Measurements from ENCODE around the gene CETP. TPM values are rescaled to one million over a fixed set of nuclear protein-coding genes. Genes with fewer than 3 reads are reported as not detected.

The CETP gene
- total RNA-seq, 8 experiments from 2014 or later = 0.05 to 0.84 (median 0.29) TPM

DNA sequence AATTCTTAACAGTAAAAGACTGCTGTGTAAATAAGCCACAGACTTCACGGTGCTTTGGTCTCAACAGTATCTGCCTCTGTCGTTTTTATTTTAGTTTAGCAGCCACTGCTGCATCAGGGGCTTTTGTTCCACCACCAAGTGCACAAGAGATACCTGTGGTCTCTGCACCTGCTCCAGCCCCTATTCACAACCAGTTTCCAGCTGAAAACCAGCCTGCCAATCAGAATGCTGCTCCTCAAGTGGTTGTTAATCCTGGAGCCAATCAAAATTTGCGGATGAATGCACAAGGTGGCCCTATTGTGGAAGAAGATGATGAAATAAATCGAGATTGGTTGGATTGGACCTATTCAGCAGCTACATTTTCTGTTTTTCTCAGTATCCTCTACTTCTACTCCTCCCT is 21.9 kb upstream of the CETP start:
- Histone ChIP-seq H3K27ac (no peak overlapping the region), H3K4me3 (peak overlapping the region in 3 of 5 donors; percentile 8 to 90 (median 74)), H3K4me1 (replicated peaks in 1 of 2) (peaks cover 31 to 49% of the 10 kb centered on the region in 2 donors)
- in situ Hi-C loops (cut with MboI; ENCODE audit: low pct_unique_long_range_greater_than_20kb in 2 of 9, low sequenced_read_pairs in 9 of 9, unreplicated experiment in 9 of 9) = no loop called here
- WGBS, 10 experiments = 83 to 98% (median 94%) methylated on average over 1 to 4 of the region's 4 CpGs; no CpG with 5 or more reads in 4 of the 10 experiments
- ATAC-seq (replicated peaks in 6 of 8) = peak in 1 of 8 experiments; percentile 8

DNA sequence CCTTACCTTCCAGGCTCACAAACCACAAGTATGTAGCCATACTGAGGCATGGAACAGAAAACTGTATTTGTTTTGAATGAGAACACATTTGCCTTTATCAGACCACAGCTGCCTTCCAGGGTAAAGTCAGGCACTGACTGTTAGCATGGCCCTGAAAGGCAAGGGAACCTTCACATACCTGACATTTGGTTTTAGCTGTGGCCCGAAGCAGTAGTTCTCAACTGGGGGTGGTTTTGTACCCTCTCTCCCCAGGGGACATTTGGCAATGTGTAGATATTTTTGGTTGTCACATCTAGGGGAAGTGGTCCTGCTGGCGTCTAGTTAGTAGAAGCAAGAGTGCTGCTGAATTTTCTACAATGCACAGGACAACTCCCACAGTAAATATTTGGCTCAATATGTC is 20.7 kb upstream of the CETP start:
- no peak overlapping the region for H3K4me3 ChIP-seq
- WGBS, 10 experiments = 71 to 100% (median 100%) methylated on average over 1 to 2 of the region's 2 CpGs; no CpG with 5 or more reads in 6 of the 10 experiments
- no peak for ATAC-seq (replicated peaks in 6 of 8)
- in situ Hi-C loops (cut with MboI; ENCODE audit: low pct_unique_long_range_greater_than_20kb in 2 of 9, low sequenced_read_pairs in 9 of 9, unreplicated experiment in 9 of 9) = no loop called here
- no peak overlapping the region for H3K27ac ChIP-seq
- peaks cover 31 to 49% of the 10 kb centered on the region in 2 donors for H3K4me1 ChIP-seq (replicated peaks in 1 of 2)

GRCh38 chr16:56941856-56942331 is 19.9 kb upstream of the CETP start:
- in situ Hi-C loops (cut with MboI; ENCODE audit: low pct_unique_long_range_greater_than_20kb in 2 of 9, low sequenced_read_pairs in 9 of 9, unreplicated experiment in 9 of 9) = no loop called here
- 14 to 100% (median 79%) methylated on average over 1 to 7 of the region's 9 CpGs; no CpG with 5 or more reads in 1 of the 10 experiments for WGBS, 10 experiments

DNA sequence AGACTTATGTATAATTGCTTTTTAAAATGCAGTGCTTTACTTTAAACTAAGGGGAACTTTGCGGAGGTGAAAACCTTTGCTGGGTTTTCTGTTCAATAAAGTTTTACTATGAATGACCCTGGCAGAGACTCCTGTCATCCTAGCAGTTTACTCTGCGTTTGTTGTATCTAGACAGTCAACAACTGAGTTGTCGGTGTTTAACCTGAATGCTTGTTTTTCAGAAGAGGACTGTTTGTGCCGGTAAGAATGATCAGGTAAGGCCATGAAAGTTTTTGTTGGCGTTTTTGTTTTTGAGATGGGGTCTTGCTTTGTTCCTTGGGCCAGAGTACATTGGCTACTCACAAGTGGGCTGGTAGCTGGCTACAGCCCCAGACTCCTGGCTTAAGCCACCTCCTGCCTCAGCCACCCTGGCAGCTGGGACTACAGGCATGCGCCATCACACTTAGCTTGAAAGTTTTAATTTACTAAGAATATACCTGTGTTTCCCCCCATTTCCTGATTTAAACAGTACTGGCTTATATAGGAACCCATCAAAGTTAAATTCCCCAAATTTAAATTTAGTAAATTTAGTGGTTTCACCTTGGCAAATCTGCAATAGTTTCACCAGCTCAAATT is 17.9 kb upstream of the CETP start:
- no peak for ATAC-seq (replicated peaks in 6 of 8)
- Histone ChIP-seq H3K4me3 (no peak overlapping the region), H3K27ac (no peak overlapping the region), H3K4me1 (replicated peaks in 1 of 2) (peaks cover 16 to 31% of the 10 kb centered on the region in 2 donors)
- 76 to 100% (median 96%) methylated on average over 2 to 6 of the region's 6 CpGs for WGBS, 10 experiments
- in situ Hi-C loops (cut with MboI; ENCODE audit: low pct_unique_long_range_greater_than_20kb in 2 of 9, low sequenced_read_pairs in 9 of 9, unreplicated experiment in 9 of 9) = no loop called here

More at GRCh38 chr16:56941856-56942331, 19.9 kb upstream of the CETP start:
- Histone ChIP-seq H3K27ac (no peak overlapping the region), H3K4me3 (no peak overlapping the region), H3K4me1 (replicated peaks in 1 of 2) (peaks cover 31 to 49% of the 10 kb centered on the region in 2 donors)
- no peak for ATAC-seq (replicated peaks in 6 of 8)

DNA sequence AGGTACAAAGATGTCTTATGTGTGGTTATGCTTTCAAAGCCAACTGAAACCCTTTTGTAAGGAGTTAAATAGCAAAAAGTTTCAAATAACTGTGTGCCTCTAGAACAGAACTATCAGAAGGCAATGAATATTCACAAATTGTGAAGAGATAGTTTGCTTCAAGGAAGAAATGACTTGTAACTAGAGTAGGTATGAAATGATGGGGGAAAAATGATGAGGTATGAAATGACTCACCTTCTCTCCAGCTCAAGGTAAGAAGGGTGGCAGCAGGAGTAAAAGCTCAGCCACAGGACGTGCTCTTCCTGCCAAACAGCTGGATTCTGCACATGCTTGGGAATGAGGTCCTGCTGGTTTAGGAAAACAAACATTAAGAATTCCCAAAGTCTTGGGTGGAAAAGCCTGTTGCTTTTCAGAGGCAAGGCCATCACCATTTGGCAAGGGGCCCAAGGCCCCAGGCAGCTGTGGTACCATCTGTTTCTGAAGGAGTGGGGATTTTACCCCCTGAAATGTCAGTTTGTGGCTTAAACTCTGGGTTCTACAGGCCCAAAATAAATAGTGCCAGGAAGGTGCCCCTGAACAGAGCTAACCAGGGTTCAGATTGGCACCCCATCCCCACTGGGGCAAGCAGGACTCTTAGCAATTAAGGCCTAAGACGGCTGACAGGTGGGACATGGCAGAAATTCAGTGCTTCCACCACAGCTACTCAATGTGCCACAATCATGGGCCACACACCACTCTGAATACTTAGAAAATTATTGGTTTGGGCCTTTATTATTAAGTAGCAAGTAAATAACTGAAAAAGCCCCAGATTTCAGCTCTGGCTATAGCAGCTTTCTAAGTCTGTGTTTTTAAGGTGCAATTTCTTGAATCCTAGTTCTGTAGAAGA is 16.6 kb upstream of the CETP start:
- 40 to 80% (median 60%) methylated on average over 1 of the region's 2 CpGs; no CpG with 5 or more reads in 5 of the 10 experiments for WGBS, 10 experiments
- Histone ChIP-seq H3K4me3 (no peak overlapping the region), H3K27ac (no peak overlapping the region), H3K4me1 (replicated peaks in 1 of 2) (peaks cover 5 to 18% of the 10 kb centered on the region in 2 donors)
- no peak for ATAC-seq (replicated peaks in 6 of 8)
- in situ Hi-C loops (cut with MboI; ENCODE audit: low pct_unique_long_range_greater_than_20kb in 2 of 9, low sequenced_read_pairs in 9 of 9, unreplicated experiment in 9 of 9) = no loop called here

GRCh38 chr16:56945847-56946527 is 15.8 kb upstream of the CETP start:
- no peak for ATAC-seq (replicated peaks in 6 of 8)
- H3K27ac ChIP-seq = no peak overlapping the region
- no peak overlapping the region for H3K4me3 ChIP-seq
- H3K4me1 ChIP-seq (replicated peaks in 1 of 2) = peaks cover 2 to 10% of the 10 kb centered on the region in 2 donors
- in situ Hi-C loops (cut with MboI; ENCODE audit: low pct_unique_long_range_greater_than_20kb in 2 of 9, low sequenced_read_pairs in 9 of 9, unreplicated experiment in 9 of 9) = no loop called here
- 80 to 100% (median 90%) methylated on average over 1 to 10 of the region's 12 CpGs; no CpG with 5 or more reads in 3 of the 10 experiments for WGBS, 10 experiments

DNA sequence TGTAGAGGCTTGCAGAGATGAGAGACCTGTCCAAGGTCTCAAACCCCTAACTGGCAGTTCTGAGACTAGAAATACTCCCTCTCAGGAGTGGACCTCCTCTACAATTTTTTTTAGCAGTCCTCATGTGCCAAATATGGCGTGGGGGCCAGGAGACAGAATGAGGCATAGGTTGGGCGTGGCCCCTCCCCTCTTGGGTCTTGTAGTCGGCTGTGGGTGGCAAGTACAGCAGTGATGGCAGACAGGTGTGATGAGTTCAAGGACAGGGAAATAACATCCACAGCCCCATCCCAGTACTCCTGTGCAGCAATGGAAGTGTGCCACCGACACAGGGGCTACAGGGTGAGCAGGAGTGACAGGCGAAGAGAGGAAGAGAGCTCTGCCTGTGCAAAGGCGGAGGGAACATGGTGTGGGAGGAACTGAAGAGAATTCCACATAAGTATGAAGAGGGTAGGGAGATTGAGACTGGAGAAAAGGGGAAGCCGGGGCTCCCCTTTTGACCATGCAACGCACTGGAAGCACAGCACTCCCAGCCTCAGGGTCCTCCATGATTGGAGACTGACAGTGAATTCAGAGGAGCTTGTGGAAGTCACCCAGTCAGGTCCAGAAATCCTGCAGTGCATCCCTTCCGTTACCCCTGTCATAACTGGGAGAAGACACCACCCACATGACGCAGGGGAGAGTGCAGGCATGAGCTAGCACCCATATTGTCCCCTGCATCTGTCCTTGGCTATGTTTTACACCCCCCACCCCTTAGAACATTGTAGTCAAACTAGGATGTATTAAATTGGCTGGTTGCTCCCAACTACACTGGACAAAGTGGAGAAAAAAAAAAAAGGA is 14.8 kb upstream of the CETP start:
- H3K4me1 ChIP-seq (replicated peaks in 1 of 2) = peaks cover 3% of the 10 kb centered on the region in 2 donors
- H3K27ac ChIP-seq = no peak overlapping the region
- WGBS, 10 experiments = 78 to 100% (median 86%) methylated on average over 2 to 6 of the region's 10 CpGs; no CpG with 5 or more reads in 1 of the 10 experiments
- in situ Hi-C loops (cut with MboI; ENCODE audit: low pct_unique_long_range_greater_than_20kb in 2 of 9, low sequenced_read_pairs in 9 of 9, unreplicated experiment in 9 of 9) = no loop called here
- ATAC-seq (replicated peaks in 6 of 8) = peak in 7 of 8 experiments; percentile 2 to 33 (median 29)
- H3K4me3 ChIP-seq = no peak overlapping the region

GRCh38 chr16:56947604-56947995 is 14.2 kb upstream of the CETP start:
- ATAC-seq (replicated peaks in 6 of 8) = peak in 1 of 8 experiments; percentile 1
- Histone ChIP-seq H3K4me1 (replicated peaks in 1 of 2) (peaks cover 0 to 3% of the 10 kb centered on the region in 2 donors), H3K4me3 (no peak overlapping the region), H3K27ac (no peak overlapping the region)
- 50 to 85% (median 77%) methylated on average over 1 to 2 of the region's 2 CpGs; no CpG with 5 or more reads in 6 of the 10 experiments for WGBS, 10 experiments
- in situ Hi-C loops (cut with MboI; ENCODE audit: low pct_unique_long_range_greater_than_20kb in 2 of 9, low sequenced_read_pairs in 9 of 9, unreplicated experiment in 9 of 9) = no loop called here

- no peak for ATAC-seq (replicated peaks in 6 of 8)
- 96 to 100% (median 100%) methylated on average over 1 to 5 of the region's 6 CpGs; no CpG with 5 or more reads in 6 of the 10 experiments for WGBS, 10 experiments
- Histone ChIP-seq H3K4me1 (replicated peaks in 1 of 2) (peaks cover 0 to 3% of the 10 kb centered on the region in 2 donors), H3K4me3 (no peak overlapping the region), H3K27ac (no peak overlapping the region)
- in situ Hi-C loops (cut with MboI; ENCODE audit: low pct_unique_long_range_greater_than_20kb in 2 of 9, low sequenced_read_pairs in 9 of 9, unreplicated experiment in 9 of 9) = no loop called here
Measured at GRCh38 chr16:56948234-56948633, 13.5 kb upstream of the CETP start.

- in situ Hi-C loops (cut with MboI; ENCODE audit: low pct_unique_long_range_greater_than_20kb in 2 of 9, low sequenced_read_pairs in 9 of 9, unreplicated experiment in 9 of 9) = no loop called here
- no peak overlapping the region for H3K27ac ChIP-seq
- peak in 6 of 8 experiments; percentile 1 to 19 (median 8) for ATAC-seq (replicated peaks in 6 of 8)
- peaks cover 0 to 3% of the 10 kb centered on the region in 2 donors for H3K4me1 ChIP-seq (replicated peaks in 1 of 2)
- H3K4me3 ChIP-seq = no peak overlapping the region
- 50 to 100% (median 88%) methylated on average over 2 of the region's 4 CpGs; no CpG with 5 or more reads in 7 of the 10 experiments for WGBS, 10 experiments
Measured at GRCh38 chr16:56950051-56950450, 11.7 kb upstream of the CETP start.

- ATAC-seq (replicated peaks in 6 of 8) = peak in 3 of 8 experiments; percentile 3 to 8 (median 7)
- 74 to 100% (median 88%) methylated on average over 1 to 6 of the region's 7 CpGs; no CpG with 5 or more reads in 3 of the 10 experiments for WGBS, 10 experiments
Measured at GRCh38 chr16:56950455-56950854, 11.3 kb upstream of the CETP start.

More at GRCh38 chr16:56950455-56950854, 11.3 kb upstream of the CETP start:
- Histone ChIP-seq H3K4me1 (replicated peaks in 1 of 2) (peaks cover 0 to 3% of the 10 kb centered on the region in 2 donors), H3K4me3 (no peak overlapping the region), H3K27ac (no peak overlapping the region)
- in situ Hi-C loops (cut with MboI; ENCODE audit: low pct_unique_long_range_greater_than_20kb in 2 of 9, low sequenced_read_pairs in 9 of 9, unreplicated experiment in 9 of 9) = no loop called here
